Chondrocyte (in vitro differentiated cells): ENCODE data around the gene BCL6. TPM values are rescaled to one million over a fixed set of nuclear protein-coding genes. Genes with fewer than 3 reads are reported as not detected.

ENCODE experiments used
- DNase-seq: peaks from one replicate; pipeline ENCODE4 v3.0.0; 2021; ENCODE audit warnings: mixed read lengths, low spot score
- H3K27ac Mint-ChIP-seq: one replicate; pipeline ENCODE4 v1.8.0; 2021; ENCODE audit warnings: mild to moderate bottlenecking, moderate library complexity, mixed read lengths; ENCODE audit not compliant: unreplicated experiment
- H3K27me3 Mint-ChIP-seq: 2 replicates; pipeline ENCODE4 v1.8.0; 2021; ENCODE audit warnings: low read depth, mixed read lengths
- H3K36me3 Mint-ChIP-seq: 2 replicates; pipeline ENCODE4 v1.8.0; 2021; ENCODE audit warnings: low read depth, mixed read lengths
- H3K4me1 Mint-ChIP-seq: 2 replicates; pipeline ENCODE4 v1.8.0; 2021; ENCODE audit warnings: low read depth, mild to moderate bottlenecking, mixed read lengths
- H3K4me3 Mint-ChIP-seq: one replicate; pipeline ENCODE4 v1.8.0; 2021; ENCODE audit warnings: mild to moderate bottlenecking, moderate library complexity, mixed read lengths; ENCODE audit not compliant: unreplicated experiment
- H3K9me3 Mint-ChIP-seq: 2 replicates; pipeline ENCODE4 v1.8.0; 2021; ENCODE audit warnings: low read depth, mixed read lengths
- total RNA-seq: library from RNA; stranded (reverse); gene quantifications from 3 replicates; pipeline ENCODE4 v1.2.1, GENCODE V29; 2021
- TF ChIP-seq, protein P1 (sequence below): fragments of 200-600 bp; sonication (generic); IDR thresholded peaks from 2 replicates; pipeline ENCODE4 v1.5.0; 2021; ENCODE audit warnings: antibody characterized with exemption, mild to moderate bottlenecking, moderate library complexity

BCL6 gene
- total RNA-seq, 1 donor from 2014 or later = 46.7 TPM

DNA sequence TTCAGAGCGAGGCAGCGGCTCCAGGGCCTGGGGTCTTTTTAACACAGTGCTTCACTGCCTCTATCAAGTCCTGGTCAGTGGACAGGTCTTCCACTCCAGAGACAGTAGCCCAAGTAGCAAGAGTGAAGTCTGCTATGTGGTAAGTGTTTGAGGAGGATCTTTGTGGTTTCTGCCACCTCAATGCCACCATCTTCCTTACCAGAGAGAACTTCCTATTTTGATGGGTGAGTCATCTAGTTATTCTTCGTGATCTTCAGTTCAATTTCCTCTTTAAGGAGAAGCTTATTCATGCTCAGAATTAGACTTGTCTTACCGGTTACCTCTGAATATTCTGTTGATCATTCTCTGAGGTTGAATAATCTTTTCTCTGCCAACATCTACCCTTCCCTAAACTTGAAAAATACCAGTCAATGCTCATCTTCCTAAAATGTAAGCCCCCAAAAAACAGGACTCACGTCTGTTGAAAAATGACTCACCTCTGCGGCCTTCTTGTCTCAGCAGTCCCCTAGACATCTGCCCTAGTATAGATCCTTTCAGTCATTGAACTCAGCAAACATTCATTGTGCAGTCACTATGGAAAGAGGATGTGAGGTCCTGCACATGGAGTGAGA is 32.2 kb upstream of the BCL6 start:
- TF ChIP-seq, protein P1, sequence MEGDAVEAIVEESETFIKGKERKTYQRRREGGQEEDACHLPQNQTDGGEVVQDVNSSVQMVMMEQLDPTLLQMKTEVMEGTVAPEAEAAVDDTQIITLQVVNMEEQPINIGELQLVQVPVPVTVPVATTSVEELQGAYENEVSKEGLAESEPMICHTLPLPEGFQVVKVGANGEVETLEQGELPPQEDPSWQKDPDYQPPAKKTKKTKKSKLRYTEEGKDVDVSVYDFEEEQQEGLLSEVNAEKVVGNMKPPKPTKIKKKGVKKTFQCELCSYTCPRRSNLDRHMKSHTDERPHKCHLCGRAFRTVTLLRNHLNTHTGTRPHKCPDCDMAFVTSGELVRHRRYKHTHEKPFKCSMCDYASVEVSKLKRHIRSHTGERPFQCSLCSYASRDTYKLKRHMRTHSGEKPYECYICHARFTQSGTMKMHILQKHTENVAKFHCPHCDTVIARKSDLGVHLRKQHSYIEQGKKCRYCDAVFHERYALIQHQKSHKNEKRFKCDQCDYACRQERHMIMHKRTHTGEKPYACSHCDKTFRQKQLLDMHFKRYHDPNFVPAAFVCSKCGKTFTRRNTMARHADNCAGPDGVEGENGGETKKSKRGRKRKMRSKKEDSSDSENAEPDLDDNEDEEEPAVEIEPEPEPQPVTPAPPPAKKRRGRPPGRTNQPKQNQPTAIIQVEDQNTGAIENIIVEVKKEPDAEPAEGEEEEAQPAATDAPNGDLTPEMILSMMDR = no peak
- no peaks in the 10 kb centered on the region for H3K27me3 Mint-ChIP-seq
- H3K4me3 Mint-ChIP-seq = no peak overlapping the region
- peaks cover 6% of the 10 kb centered on the region for H3K4me1 Mint-ChIP-seq
- DNase-seq = no peak
- H3K36me3 Mint-ChIP-seq = no peaks in the 10 kb centered on the region
- no peaks in the 10 kb centered on the region for H3K9me3 Mint-ChIP-seq
- H3K27ac Mint-ChIP-seq = no peak overlapping the region

DNA sequence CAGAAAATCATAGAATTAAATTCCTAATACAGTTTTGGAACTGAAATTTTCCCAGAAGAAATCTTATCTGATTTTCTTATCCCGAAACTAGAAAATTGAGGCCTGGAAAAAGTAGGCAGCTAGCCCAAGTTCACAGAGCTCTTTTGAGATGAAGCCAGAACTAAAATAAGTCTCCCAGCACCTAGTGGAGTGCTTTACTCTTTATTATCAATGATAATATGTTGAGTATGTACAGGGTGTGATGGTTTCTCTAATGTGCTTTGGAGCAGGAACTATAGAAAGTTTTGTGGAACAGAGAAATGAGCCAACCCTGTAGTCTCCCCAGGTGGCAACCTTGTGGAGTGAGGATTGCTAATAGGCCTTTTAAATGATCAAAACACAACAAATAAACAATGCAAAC is 30.3 kb upstream of the BCL6 start:
- Mint-ChIP-seq H3K27me3 (no peaks in the 10 kb centered on the region), H3K9me3 (no peaks in the 10 kb centered on the region), H3K36me3 (no peaks in the 10 kb centered on the region), H3K27ac (no peak overlapping the region), H3K4me3 (no peak overlapping the region), H3K4me1 (peaks cover 6% of the 10 kb centered on the region)
- no peak for DNase-seq
- TF ChIP-seq, protein P1 = no peak

DNA sequence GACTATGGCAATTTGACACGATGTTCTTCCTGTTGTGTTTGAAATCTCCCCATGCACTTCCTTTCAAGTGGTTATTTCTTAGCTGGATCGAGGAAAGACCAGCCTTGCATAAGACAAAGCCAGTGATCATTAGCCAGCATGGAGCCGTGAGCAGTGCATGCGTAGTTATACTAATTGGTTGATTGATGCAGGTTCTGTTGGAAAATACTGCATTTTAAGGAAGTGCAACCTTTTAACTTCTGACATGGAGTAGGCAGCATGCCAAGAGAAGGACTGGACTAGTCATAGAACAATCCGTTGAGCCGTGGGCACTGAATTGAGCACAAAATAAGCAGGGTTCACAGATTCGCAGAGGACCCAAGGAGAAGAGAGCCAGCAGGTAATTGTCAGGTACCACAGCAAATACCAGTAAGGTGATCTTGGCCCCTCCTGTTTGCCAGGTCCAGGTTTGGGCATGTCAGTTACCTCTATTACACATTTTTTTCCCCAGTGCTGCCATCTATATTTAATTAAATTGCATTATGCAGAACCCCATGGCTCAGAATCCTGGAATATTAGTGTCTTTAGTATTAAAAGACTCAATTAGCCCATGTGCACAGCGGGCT is 29.0 kb upstream of the BCL6 start:
- Mint-ChIP-seq H3K36me3 (no peaks in the 10 kb centered on the region), H3K4me3 (no peak overlapping the region)

DNA sequence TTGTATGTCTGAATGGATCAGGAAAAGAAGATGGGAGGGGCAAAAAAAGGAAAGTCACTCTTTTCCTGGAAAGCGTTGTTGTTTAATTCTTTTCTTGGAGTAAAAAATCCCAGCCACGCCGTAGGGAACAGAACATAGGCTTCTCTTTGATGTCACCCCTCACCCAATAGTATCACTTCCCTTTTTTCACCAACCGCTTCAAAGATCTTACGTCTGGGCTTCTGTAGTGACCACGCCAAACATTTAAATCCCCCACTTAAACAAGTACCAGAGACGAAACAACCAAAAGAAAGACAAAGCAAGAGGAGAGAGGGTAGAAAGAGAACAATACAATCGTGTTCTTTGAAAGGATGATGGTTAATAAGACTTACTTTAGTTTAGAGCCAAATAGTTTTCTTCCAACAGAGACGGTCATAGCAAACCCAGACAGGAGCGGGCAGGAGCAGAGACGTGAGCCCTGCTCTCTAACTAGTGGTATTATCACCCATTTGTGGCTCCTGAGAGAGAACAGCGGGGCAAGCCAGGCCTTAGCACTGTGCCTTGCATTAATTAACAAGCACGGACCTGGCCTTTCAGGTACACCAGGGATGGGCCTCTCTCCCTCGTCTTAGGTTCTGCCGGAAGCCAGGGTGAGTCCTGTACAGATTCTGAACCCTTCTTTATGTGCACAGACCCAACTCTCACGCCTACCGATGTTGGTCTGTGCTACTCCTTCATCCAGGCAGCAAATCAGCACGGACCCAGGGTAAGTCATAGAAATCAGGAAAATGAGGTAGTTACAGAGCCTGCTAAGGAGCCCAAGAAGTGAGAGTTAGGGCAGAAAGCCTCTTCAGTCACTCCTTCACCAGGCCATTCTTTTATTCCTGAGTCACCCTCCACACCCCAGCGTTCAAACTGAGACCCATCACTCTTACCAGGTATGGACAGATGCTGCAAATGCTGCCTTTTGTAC is 28.2 kb upstream of the BCL6 start:
- Mint-ChIP-seq H3K4me3 (no peak overlapping the region), H3K36me3 (no peaks in the 10 kb centered on the region), H3K9me3 (no peaks in the 10 kb centered on the region), H3K27me3 (no peaks in the 10 kb centered on the region), H3K4me1 (peaks cover 10% of the 10 kb centered on the region), H3K27ac (no peak overlapping the region)
- DNase-seq = no peak
- TF ChIP-seq, protein P1 = no peak

More for the DNA sequence above, 29.0 kb upstream of the BCL6 start:
- Mint-ChIP-seq H3K27ac (no peak overlapping the region), H3K27me3 (no peaks in the 10 kb centered on the region), H3K9me3 (no peaks in the 10 kb centered on the region), H3K4me1 (peaks cover 10% of the 10 kb centered on the region)
- TF ChIP-seq, protein P1 = no peak
- DNase-seq = no peak

DNA sequence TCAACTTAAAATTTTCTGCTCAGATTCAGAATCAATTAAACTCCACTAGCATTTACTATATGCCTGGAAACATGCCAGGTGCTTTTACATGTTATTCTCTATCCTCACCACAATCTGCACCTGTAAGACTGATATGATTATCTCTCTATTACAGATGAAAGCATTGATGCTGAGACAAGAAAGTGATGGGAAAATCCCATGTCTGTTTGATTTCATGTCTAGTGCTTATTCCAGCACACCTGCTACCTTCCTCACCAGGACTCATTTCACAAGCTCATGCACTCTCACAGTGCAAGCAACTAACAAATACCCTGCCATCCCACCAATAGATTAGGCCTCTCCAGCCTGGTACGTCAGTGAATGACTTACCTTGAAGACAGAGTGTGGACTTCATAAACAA is 25.0 kb upstream of the BCL6 start:
- peaks cover 3% of the 10 kb centered on the region for H3K4me1 Mint-ChIP-seq
- DNase-seq = no peak
- no peak overlapping the region for H3K27ac Mint-ChIP-seq
- H3K9me3 Mint-ChIP-seq = no peaks in the 10 kb centered on the region
- H3K27me3 Mint-ChIP-seq = no peaks in the 10 kb centered on the region
- no peak overlapping the region for H3K4me3 Mint-ChIP-seq
- H3K36me3 Mint-ChIP-seq = no peaks in the 10 kb centered on the region
- TF ChIP-seq, protein P1 = no peak
